Stimulated activated CD8-positive, alpha-beta memory T cell treated with anti-CD3 and anti-CD28 coated beads, Interleukin-7, amount 100 ng/mL, for 4 hours (primary cell): ENCODE results near the gene TCF7L2.

Experiments
- DNase-seq, 2 donors: peaks; one replicate each; pipeline ENCODE4 v3.0.0-alpha.2; 2020; ENCODE audit warnings: low read depth in 2 of 2

Gene TCF7L2

GRCh38 chr10:112964482-112964881 lies 14.4 kb downstream of the TCF7L2 start:
- DNase-seq, result no peak

GRCh38 chr10:112966194-112966855 lies 16.3 kb downstream of the TCF7L2 start:
- no peak for DNase-seq

GRCh38 chr10:112967200-112967599 lies 17.2 kb downstream of the TCF7L2 start:
- DNase-seq, result no peak

GRCh38 chr10:112969131-112969530 lies 19.1 kb downstream of the TCF7L2 start:
- DNase-seq, result no peak

GRCh38 chr10:112969542-112969941 lies 19.5 kb downstream of the TCF7L2 start:
- no peak for DNase-seq

- no peak for DNase-seq
These were observed 20.0 kb downstream of the TCF7L2 start for GRCh38 chr10:112970021-112970420.

GRCh38 chr10:112972606-112973005 lies 22.6 kb downstream of the TCF7L2 start:
- no peak for DNase-seq

- DNase-seq, result no peak
These were observed 23.0 kb downstream of the TCF7L2 start for GRCh38 chr10:112973046-112973445.

GRCh38 chr10:112973805-112974204 lies 23.8 kb downstream of the TCF7L2 start:
- DNase-seq, result no peak

GRCh38 chr10:112977426-112977898 lies 27.4 kb downstream of the TCF7L2 start:
- DNase-seq, result no peak

GRCh38 chr10:112979927-112980326 lies 29.9 kb downstream of the TCF7L2 start:
- no peak for DNase-seq

- DNase-seq, result no peak
These were observed 30.9 kb downstream of the TCF7L2 start for GRCh38 chr10:112980937-112981336.

- DNase-seq, result no peak
These were observed 31.5 kb downstream of the TCF7L2 start for GRCh38 chr10:112981553-112981952.

GRCh38 chr10:112983444-112984056 lies 33.5 kb downstream of the TCF7L2 start:
- DNase-seq, result no peak

GRCh38 chr10:112984756-112985155 lies 34.7 kb downstream of the TCF7L2 start:
- DNase-seq, result no peak

GRCh38 chr10:112985690-112986543 lies 35.9 kb downstream of the TCF7L2 start:
- no peak for DNase-seq

- no peak for DNase-seq
These were observed 36.6 kb downstream of the TCF7L2 start for GRCh38 chr10:112986544-112987190.

GRCh38 chr10:112988839-112989406 lies 38.9 kb downstream of the TCF7L2 start:
- DNase-seq, result no peak

- no peak for DNase-seq
These were observed 39.8 kb downstream of the TCF7L2 start for GRCh38 chr10:112989826-112990225.

GRCh38 chr10:112990271-112990670 lies 40.2 kb downstream of the TCF7L2 start:
- DNase-seq, result no peak

- DNase-seq, result no peak
These were observed 41.9 kb downstream of the TCF7L2 start for GRCh38 chr10:112991888-112992491.
